HG02885 (cell line): ENCODE data around the gene ARHGAP6.
"Not testable (repeated sequence)": the region's sequence is repeated elsewhere in the genome, so short reads cannot be mapped to it uniquely, and the experiment has no call there.

Experiments
- ATAC-seq: cut with Tn5 transposase; IDR thresholded peaks from one replicate; pipeline ENCODE4 v1.9.1; 2021; ENCODE audit warnings: mild to moderate bottlenecking; ENCODE audit not compliant: unreplicated experiment, poor library complexity

The ARHGAP6 gene

DNA sequence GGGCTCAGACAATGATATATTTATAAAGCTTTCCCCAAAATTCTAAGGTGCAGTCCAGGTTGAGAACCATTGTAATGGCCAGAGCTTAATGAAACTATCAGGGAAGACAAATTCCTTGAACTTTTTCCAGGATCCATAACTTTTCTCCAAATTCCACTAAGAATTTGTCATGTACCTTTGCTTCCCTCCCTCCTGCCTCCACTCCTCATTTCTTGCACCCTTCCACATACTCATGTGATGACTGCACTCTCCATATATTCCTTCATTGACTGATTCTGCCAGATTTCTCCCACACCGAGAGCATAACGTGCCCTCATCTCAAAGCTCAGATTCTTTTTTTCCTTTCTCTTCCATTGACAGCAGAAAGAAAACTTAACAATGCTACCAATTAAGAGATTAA is 393.4 kb downstream of the ARHGAP6 start:
- ATAC-seq = no peak

DNA sequence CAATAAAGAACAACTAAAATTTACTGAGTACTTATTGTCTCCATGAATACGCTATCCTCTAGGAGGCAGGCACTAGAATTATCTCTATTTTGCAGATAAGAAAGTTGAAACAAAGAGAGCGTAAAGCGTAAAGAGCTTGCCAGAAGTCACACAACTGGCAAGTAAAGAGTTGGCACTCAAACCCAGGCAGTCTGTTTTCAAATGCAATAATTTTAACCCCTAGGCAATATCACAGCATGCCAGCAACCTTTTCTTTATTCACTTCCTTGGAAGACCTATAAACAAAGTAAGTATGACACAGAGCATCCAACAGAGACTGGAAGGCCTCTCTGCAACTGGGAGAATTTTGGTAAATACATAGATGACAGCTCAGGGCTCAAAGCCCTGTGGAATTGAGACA is 395.7 kb downstream of the ARHGAP6 start:
- no peak for ATAC-seq

DNA sequence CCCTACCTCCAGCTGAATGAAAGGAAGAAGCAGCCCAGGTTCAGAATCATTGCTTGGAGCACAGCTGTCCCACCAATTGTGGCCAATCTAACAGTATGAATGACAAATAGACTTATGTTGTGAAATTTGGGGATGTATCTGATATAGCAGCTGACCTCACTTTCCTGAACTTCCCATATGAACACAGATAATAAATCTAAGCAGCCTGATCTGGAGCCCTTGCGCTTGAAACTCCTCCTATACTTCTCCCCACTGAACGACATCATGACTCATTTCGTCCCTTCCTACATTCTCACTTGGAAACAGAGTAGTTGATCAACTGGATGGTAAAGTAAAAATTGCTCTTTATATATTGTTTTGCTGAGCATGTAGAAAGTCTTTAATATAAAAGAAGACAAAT is 396.7 kb downstream of the ARHGAP6 start:
- ATAC-seq = no peak

DNA sequence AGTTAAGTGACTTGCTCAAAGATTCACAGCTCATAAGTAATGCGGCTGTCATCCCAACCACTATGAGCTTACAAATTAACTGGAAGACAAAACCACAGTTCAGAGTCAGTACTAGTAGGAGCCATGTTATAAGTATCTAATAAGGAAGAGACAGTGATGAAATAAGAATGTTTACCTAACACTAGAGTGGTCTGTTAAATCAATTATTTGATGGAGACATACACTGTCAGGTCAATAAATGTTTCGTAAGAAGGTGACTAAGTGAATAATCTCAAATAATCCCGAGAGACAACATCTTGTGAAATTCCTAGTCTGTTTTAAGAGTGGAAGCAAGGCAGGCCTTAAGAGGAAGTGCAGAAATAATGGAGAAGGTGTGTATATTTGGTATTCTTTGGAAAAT is 398.3 kb downstream of the ARHGAP6 start:
- no peak for ATAC-seq

DNA sequence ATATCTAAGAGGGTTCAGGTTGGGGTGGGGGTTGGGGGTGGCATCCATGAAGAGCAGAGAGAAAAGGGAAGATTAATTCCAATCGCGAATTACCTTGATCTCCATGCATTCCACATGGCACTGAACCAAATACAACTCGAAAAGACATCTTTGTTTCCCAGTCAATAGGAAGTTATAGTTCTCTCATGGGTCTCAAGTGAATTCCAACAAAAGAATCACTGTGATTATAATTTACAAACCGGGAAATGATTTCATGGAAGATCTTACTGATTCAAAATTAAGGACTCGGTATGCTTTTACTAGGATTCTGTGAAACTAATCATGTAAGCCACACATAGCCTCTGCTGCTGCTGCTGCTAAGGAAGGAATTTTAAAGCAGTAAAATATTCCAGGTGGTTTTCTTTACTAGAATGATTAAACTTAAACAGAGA is 399.1 kb downstream of the ARHGAP6 start:
- no peak for ATAC-seq

DNA sequence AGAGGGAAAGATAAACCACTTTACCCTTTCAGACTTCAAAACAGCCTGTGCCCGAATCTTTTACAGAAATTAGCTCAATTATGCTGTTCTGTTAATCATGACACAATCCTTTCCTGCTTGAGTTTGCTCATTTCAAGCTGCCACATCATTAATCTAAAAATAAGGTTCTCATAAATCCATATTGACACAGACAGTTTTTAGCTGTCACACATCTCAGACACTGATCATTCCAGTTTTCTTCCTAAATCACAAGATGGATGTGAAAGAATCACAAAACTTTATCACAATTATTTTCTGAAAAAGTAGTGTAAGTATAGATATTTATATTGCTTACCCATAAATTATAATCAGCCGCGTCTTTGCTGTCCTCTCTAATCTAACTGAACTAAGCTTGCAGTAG is 400.4 kb downstream of the ARHGAP6 start:
- ATAC-seq = no peak

DNA sequence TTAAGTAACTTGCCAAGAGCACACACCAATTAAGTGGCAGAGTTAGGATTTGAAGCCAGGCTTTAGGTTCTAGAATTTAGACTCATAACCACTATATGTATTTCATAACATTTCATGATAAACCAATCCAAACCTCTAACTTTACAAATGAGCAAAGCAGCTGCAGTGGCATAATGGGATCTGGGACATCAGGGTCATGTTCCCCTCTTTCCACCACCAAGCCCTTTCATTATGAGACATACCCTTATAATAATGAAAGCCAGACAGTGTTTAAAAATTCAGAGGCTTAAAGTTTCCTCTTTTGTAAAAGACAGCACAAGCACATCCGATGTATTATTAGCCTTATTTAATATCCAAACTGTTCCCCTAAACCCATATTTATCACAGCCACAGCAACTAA is 400.8 kb downstream of the ARHGAP6 start:
- no peak for ATAC-seq

DNA sequence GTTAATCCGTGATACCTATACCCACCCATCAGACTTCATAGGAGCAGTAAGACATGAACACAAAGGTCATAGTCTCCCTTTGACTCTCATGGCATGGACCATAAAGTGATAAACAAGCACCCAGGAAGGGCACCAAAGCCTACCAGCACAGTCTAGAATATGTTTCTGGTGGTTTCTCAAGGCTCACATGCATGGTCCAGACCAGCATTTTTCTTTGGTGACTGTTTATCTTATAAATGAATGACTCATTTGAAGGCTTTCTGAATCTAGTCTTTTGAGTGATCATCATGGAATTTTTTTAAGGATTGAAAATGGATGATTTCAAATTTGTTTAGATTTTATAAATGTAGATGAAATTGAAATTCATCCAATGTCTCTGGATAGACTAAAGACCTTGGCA is 404.5 kb downstream of the ARHGAP6 start:
- ATAC-seq = no peak

DNA sequence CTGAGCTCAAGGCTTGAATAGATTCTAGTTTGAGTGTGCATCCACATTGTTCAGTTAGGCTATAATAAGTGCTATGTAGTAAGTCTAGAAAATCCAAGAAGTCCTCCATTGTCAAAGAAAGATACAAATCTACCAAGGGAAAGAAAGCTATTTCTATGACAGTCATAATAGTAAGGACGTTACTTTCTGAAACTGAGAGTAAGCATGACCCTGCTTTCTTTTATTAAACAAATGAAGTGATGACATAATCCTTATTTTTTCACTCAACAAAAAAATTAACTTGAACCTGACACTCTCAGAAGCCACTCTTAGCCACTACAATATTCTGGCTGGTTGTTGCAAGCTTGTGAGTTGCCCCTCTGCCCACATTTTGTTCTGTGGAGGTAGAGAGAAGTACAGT is 406.3 kb downstream of the ARHGAP6 start:
- ATAC-seq = no peak

DNA sequence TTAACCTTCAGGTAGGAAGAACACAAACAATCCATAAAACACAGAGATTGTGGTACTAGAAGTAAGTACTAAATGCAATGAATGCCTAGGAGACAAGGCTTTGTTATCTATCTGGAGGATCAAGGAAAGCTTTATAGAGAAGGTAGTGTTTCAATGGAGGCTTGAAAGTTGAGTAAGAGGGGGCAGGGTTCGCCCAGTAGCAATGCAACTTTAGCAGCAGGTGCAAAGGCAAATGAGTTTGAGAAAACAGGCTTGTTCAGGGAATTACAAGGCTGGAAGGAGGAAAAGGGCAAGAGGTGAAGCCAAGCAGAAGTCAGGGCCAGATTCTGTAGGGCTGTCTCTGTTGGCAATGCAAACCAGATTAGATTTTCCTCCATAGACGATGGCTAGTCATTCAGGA is 408.0 kb downstream of the ARHGAP6 start:
- no peak for ATAC-seq

DNA sequence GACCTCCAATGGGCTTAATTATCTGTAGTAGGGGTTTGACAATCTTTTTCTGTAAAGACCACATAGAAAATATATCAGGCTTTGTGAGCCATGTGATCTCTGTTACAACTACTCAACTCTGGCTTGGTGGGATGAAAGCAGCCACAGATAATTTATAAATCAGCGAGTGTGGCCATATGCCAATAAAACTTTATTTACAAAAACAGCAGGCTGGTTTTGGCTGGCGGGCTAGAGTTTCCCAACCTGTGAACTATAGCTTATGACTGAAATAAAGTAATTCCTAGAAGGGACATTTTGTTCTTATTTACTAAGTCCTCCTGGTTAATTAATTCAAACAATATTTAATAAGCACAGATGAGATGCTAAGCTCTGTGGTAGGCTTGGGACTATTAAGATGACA is 408.4 kb downstream of the ARHGAP6 start:
- no peak for ATAC-seq

DNA sequence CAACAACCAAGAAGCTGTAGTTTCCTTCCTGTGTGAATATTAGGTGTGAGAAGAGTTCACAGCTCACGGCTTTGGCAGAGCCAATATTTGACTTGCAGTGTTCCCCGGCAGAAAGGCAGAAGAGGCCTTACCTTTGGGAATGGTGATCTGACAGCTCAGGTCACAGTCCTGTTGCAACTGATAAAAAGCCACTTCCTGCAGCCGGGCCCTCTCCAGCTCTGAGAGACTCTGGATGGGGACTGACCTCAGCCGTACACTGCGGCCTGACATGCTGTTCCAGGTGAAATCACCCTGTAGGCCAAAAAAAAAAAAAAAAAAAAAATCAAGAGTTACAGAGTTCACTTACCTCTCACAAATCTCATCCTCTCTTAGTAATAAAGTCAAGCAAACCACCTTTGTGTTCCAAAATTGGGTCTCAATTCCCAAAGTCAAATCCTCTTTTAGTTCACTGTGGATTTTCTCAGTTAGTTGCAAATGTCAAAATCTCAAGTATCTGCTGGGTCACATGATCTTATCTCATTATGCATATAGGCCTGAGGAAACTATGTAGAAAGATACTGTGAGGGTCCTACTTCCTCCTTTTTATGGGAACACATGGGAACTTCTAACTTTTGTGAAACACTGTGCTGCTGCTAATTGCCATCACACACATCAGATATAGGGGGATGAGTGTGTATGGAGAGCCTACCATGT is 411.2 kb downstream of the ARHGAP6 start:
- no peak for ATAC-seq

DNA sequence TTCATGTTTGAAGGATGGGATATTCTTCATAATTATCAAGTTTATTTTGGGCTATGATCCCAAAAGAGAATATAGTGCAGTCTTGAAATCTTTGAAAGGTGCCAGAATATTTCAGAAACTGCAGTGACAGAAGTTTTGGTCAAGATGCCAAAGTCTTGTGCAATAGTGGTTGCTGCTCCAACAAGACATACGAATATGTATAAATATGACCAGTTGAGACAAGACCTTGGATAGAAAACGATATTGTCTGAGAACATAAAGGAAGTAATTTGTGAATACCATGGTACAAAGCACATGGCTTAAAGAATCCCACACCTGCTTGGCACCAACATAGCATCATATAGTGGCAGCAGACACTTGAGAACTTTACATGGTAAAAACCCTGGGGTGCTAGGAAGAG is 421.1 kb downstream of the ARHGAP6 start:
- no peak for ATAC-seq

DNA sequence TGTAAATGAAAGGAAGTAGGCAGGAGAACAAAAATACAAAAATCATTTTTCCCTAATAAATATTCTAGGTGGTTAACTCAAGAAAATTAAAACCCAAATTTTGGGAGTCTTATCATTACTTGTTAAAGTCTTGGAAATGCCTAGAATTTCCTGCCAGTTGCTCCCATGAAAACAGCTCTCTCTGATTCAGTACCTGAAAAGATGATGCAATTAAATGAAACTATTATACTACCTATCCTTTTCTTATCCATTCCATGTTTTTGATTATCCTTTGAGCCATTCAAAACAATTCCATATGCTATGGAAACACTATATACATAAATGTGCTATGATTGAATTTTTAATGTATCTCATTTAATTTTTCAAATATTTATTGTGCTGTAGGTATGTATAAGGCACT is 423.0 kb downstream of the ARHGAP6 start:
- ATAC-seq = no peak

DNA sequence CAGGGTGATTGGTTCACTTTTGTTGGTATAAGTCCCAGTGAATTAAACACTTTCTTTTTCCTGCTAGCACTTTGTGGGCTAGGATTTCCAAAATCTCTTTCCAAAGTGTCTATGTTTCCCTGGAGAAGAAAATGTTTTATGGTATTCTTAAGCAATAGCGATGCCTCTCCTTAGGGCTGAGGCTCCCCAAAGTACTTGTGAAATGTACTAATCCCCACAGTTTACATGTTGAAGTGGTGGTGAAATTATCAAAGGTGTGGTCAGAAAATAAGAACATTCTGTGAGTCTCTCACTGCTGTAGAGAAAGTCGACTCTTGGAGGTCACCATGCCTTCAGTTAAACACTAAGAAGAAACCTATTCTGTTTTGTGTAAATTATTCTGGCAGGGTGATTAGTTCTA is 424.0 kb downstream of the ARHGAP6 start:
- no peak for ATAC-seq

DNA sequence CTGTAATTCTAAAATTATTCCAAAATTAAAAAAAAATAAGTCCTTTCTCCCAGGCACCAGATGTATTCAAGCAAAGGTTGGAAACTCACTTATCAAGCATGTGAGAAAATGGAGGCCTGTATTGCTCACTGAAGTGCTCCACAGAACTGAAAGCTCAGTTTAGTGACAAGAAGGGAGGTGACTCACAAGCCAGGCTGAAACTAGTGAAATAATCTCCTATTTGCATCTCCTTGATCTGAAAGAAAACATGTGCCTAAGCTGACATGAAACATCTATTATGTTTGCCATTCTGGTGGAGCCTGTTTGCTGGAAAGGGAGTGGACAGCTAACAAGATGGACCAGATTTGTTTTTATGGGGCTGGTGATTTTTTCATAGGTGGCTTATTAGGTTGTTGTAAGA is 426.5 kb downstream of the ARHGAP6 start:
- peak; percentile 85 for ATAC-seq

DNA sequence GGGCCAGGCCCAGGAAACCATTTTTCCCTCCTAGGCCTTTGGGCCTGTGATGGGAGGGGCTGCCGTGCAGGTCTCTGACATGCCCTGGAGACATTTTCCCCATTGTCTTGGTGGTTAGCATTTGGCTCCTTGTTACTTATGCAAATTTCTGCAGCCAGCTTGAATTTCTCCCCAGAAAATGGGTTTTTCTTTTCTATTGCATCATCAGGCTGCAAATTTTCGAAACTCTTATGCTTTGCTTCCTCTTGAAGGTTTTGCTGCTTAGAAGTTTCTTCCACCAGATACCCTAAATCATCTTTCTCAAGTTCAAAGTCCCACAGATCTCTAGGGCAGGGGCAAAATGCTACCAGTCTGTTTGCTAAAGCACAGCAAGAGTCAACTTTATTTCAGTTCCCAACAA is 430.3 kb downstream of the ARHGAP6 start:
- not testable (repeated sequence) for ATAC-seq

DNA sequence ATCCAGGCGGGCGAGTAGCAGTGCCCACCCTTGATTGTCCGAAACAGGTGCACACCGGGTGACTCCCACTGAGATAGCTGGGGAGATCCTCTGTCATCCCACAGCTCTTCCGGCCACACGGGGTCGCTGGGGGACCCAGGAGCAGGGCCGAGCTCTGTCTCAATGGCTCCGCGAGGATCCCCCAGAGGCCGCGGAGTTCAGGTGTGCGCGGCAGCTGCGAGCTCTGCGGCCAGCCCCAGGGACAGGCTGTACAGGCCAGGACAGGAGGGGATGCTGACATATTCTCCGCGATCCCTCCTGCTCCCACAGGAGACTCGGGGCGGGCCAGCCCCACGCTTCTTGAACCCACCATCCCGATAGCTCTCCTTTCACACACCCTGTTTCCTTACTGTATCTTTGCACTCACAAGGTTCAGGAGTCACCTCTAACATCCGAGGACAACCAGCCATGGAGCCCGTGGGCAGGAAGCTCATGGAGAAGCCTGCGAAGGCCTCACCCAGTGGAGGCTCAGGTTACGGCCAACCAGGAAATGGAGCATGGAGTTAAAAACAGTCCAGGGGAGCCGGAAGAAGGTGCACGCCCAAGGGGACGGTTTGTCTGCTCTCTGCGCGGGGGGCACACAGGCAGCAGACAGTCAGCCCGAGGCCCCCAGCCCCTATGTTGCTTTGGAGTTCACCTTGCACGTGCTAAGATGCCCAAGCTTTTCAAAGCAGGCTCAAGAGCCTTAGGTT is 450.4 kb downstream of the ARHGAP6 start:
- no peak for ATAC-seq

DNA sequence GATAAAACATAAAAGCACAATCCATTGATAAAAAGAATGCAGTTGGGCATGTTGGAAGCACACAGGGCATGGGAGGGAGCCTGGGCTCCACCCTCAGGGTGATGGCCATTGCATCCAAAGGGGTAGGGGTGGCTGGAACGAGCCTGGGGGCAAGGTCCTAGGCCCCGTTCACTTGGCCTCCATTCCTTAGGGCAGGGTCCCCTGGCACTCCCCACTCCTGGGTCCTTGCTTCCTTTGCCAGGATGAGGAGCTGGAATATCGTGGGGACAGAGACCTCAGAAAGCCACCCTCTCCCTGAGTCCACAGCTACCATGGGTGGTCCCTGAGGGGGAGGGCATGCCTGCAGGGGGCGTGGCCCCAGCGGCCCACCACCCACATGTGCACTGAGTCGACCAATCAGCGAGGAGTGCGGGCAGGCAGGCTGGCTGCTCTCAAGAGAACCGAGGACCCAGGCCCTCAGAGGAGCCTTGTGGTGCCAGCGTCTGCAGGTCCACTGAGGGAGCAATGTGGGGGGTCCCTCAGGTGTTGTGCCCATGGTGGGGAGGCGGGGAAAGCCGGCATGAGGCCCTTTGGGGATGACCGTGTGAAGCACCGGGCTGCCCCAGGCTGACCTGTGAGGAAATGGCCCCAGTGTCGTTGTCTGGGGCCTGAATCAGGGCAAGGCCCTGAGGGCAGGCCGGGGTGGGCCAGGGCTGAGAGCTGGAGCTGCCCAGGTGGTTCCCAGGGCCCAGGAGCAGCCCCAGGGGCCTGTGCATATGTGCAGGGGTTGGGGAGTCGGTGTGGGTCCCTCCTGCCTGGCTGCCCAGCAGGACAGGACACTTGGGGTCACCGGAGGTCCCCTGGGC is 451.2 kb downstream of the ARHGAP6 start:
- ATAC-seq = no peak

DNA sequence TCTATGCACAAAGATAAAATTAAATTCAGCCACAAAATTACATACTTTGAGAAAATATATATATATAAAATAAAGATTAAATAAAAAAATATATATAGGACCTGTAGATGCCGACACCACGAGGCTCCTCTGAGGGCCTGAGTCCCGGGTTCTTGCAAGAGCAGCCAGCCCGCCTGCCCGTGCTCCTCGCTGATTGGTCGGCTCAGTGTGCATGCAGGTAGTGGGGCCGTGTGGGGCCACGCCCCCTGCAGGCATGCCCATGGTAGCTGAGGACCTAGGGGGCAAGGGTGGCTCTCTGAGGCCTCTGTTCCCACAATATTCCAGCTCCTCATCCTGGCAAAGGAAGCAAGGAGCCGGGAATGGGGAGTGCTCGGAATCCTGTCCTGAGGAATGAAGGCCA is 453.0 kb downstream of the ARHGAP6 start:
- ATAC-seq = no peak

DNA sequence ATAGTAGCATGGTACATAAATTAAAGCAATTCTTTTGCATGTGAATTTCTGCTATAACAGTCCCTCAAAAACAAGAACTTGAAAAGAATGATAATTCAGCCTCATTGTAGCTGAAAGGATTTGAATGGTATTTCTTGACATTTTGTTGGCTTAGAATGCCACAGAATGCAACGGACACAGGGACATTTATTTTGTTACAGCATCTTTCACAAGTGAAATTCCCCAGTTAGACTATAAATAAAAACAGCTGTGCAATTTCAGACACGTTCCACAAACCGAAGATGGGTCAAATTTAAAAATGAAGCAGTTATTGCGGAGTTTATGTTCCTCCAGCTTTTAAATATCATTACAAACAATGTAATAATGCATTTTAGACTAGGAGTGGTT is 455.3 kb downstream of the ARHGAP6 start:
- ATAC-seq = no peak
